ENCODE measurements around the gene SPRY4.
A peak's percentile ranks its signal among the peaks of the same experiment; 100 is the strongest.
"Not testable (repeated sequence)": the region's sequence is repeated elsewhere in the genome, so short reads cannot be mapped to it uniquely, and the experiment has no call there.

SPRY4 gene

GRCh38 chr5:142333749-142334148, 8.9 kb upstream of the SPRY4 start:
- DNase-seq: not testable (repeated sequence)

GRCh38 chr5:142330444-142330843, 5.6 kb upstream of the SPRY4 start:
- no peak for DNase-seq

- DNase-seq: no peak
Measured at GRCh38 chr5:142330026-142330425, 5.2 kb upstream of the SPRY4 start.

DNA sequence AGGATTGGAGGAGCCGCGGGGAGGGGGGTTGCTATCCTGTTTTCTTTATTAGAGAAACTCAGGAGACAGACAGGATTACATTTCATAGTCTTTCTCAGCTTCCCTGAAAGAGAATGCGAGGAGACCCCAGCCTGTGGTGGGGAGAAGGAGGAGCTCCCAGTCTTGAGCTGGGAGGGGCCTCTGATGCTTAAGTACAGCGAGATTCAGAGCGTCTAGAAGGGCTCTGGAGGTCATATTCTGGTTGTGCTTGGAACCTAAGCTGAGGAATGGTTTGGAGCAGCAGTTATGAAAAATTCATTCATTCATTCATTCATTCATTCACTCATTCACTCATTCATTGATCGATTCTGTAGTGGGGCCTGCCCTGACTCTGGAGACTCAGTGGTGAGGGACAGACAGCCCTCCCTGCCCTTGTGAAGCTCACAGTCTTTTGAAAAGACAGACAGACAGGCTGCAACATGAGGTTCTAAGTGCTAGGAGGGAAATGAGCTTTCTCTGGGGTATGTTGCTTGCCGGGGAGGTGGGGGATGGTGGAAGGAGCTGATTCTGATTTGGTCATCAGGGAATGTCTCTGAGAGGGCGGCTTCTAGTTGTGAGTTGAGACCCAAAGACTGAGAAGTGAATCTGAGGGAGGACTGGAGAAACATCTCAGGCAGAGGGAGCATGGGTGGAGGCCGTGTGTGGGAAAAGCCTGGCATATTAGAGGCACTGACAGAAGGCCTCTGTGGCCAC, 2.5 kb upstream of the SPRY4 start:
- DNase-seq: no peak

DNA sequence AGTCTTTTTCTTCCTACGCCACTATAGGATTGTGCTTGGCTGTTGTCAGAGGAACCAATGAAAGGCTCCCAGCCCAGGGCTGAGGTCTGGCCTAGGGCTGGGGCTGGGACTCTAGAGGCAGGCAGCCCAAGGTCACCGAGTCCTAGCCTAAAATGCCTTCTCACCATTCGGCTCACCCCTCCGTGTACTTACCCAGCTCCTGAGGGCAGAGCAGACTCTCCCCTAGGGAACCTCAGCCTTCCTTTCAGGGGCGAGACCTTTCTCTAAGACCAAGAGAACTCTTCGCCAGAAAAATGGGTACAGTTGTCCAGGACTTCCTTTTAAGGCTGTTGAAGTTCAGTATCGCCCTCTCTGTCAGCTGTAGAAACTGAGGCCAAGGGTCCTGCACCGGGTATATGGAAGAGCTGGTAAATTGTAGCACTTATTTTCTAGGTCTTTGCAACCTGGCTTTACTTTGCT, 1.7 kb upstream of the SPRY4 start:
- no peak for DNase-seq

- peak; percentile 74 for DNase-seq
Measured at GRCh38 chr5:142325725-142326479, 1.1 kb upstream of the SPRY4 start.

GRCh38 chr5:142324136-142324870, 518 bp downstream of the SPRY4 start:
- peak; percentile 37 for DNase-seq

GRCh38 chr5:142323480-142324135, 1.2 kb downstream of the SPRY4 start:
- no peak for DNase-seq

GRCh38 chr5:142322747-142323479, 1.9 kb downstream of the SPRY4 start:
- peak; percentile 44 for DNase-seq

DNA sequence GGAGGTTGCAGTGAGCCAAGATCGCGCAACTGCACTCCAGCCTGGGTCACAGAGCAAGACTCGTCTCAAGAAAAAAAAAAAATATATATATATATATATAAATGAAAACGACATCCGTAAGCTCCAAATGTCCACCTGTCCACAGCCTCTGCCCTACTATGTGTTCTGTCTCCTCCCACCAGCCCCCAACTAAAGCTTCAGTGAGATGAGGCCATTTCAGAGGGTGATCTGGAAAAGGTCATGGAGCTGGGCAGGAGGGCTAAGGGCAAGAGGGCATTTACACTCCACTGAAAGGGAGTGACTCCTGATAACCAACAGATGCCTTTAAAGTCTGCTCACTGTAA, 2.4 kb downstream of the SPRY4 start:
- DNase-seq: no peak

GRCh38 chr5:142320851-142321560, 3.8 kb downstream of the SPRY4 start:
- peak; percentile 80 for DNase-seq

- no peak for DNase-seq
Measured at GRCh38 chr5:142320430-142320738, 4.4 kb downstream of the SPRY4 start.

DNA sequence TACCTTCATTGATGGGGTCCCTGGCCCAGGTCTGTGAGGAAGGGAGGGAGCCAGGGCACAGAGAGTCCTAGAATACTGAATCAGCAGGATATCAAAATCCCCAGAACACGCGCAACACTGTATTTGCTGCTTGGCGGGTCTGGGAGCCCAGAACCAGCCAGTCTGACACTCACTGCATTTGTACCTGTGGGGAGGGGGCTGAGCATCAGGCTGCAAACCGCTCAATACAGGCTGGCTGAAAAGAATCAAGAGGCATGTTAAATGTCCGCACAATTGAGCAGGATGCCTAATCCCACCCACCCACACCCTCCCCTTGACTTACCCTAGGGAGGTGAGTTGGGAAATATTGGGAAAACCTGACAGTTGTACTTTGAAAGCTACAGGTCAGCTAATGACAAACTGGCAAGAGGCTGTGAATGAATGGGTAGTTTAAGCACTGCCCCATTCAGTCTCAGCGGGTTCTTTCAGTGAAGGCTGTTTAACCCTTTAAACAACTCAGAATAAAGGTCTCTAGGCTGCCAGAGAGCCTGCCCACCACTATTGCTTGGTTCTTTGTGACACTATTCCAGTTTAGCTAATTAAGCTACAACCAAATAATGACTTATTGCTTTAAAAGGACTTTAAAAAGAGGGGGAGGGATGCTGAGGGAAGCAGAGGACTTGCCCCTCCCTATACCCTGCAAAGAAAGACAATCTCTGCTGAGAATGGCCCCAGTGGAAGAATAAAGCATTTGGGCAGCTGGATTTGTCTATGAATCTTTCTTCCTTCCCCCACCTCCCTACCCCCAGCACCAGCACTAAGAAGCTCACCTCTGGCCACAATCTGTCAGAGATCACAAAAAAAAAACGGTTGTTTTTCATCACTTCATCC, 5.0 kb downstream of the SPRY4 start:
- no peak for DNase-seq

- DNase-seq: no peak
Measured at GRCh38 chr5:142319105-142319504, 5.7 kb downstream of the SPRY4 start.

DNA sequence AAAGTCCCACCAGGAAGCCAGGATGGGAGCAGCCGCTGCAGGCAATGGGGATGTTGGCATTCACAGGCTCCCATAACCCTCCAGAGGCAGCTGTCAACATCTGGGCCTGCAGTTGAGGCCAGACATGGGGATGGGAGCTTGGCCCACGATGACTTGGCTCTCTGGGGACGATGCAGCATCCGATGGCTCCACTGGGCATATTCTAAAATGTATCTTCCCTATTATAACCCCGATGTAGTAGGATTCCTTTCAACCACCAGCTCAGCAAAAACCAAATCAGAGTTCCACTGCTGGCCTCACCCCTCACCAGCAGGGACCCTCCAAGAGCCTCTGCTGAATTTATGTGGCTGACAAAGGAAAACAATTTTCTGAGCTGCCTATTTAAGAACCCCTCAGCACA, 7.1 kb downstream of the SPRY4 start:
- DNase-seq: no peak

DNA sequence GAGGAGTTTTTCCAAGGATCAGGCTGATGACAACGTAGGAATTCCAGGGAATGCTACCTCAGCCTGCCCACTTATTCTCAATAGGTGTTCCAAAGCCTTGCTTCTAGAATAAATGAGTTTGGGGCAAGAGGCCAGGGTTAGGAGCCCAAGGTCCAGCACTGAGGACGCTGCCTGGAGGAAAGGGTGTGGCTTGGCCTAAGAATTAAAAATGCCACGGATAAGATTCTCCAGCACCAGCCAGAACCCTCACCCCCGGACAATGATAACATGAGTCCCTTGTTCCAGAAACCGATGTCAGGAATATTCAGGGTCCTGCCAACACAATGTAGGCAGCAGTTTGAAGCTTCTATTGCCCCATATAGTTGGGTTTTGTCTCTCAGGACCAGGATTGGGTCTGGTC, 7.6 kb downstream of the SPRY4 start:
- no peak for DNase-seq

DNA sequence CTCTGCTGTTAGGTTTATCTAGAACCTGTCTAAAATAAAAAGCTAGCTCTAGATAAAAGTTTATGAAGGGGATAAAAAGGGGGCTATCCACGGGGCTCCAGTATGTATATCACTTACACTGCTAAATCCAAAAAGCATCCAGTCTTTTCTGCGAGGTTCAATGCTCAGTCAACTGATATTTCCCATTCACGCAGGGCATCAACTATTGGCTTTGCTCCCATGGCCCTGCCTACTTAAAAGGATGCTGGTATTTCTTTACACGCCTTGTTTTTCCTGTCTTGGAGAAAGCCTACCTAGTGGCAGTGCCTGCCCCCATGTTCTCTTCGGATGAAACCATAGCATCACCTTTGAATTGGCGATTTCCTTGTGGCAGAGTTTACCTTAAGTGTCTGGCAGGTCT, 8.1 kb downstream of the SPRY4 start:
- no peak for DNase-seq

DNA sequence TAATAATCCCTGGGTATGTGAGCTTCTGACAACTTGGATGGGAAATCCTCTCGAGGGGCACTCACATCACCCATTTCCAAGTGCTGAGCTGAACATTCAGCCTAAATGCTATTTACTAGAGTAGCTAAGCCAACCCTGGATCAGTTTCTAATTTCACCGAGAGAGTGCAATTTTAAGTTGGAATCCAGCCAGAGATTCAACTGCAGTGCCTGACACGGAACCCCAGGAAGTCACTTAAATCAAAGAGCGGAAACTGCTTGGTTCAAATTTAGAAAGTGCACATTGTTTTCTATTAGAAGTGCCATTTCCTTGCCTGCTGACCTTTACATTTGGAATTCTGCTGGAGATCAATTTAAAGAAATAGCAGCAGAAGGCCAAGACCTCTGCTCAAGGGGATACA, 8.8 kb downstream of the SPRY4 start:
- no peak for DNase-seq

GRCh38 chr5:142315096-142315900, 9.5 kb downstream of the SPRY4 start:
- DNase-seq: no peak

- no peak for DNase-seq
Measured at GRCh38 chr5:142314606-142315005, 10.2 kb downstream of the SPRY4 start.
